ENCODE results near the gene XKR7.

XKR7 gene

DNA sequence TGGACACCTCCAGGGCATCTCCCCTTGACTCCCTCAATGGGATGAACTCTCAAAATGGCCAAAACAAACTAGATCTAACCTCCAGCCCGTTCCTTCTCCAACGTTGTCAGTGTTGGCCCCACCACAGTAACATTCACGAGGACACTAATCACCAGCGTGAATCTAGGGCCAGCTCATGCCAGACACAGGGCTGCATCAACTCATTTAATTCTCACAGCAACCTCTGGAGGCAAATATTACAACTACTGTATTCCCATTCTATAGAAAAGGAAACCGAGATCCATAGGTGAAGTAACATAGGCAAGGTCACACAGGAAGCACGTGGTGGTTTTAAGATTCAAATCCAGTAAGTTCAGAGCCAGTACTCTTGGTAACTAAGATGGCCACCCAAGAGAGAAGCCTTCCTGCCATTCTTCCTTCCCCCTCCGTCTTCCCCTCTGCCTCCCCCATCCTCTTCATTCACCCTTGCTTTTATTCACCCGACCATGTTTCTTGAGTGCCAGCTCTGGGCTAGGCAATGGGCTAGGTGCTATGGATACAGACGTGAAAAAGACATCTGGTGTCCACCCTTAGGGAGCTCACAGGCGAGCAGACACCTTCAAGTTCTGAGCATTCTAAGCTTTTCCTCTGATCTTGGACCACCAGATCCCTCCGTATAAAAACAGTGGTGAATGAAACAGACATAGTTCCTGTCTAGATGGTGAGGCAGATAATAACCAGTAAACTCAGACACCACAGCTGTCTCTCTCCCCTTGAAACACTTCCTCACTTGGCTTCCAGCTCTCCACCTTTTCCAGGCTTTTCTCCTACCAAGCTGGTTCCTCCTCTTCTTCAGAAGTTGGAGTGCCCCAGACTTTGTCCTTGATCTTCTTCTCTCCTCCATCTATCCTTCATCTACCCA is 51.9 kb downstream of the XKR7 start:
- Histone ChIP-seq H3K9me3 (ENCODE audit: severe bottlenecking) (no peaks in the 10 kb centered on the region), H3K4me3 (ENCODE audit: low read depth, low read length) (peak overlapping the region; percentile 60), H3K36me3 (peaks cover 18% of the 10 kb centered on the region), H3K27ac (peak overlapping the region; percentile 93), H3K27me3 (ENCODE audit: insufficient read depth, low read depth, severe bottlenecking) (no peaks in the 10 kb centered on the region)
- DNase-seq, result no peak
- TF ChIP-seq, protein P1, sequence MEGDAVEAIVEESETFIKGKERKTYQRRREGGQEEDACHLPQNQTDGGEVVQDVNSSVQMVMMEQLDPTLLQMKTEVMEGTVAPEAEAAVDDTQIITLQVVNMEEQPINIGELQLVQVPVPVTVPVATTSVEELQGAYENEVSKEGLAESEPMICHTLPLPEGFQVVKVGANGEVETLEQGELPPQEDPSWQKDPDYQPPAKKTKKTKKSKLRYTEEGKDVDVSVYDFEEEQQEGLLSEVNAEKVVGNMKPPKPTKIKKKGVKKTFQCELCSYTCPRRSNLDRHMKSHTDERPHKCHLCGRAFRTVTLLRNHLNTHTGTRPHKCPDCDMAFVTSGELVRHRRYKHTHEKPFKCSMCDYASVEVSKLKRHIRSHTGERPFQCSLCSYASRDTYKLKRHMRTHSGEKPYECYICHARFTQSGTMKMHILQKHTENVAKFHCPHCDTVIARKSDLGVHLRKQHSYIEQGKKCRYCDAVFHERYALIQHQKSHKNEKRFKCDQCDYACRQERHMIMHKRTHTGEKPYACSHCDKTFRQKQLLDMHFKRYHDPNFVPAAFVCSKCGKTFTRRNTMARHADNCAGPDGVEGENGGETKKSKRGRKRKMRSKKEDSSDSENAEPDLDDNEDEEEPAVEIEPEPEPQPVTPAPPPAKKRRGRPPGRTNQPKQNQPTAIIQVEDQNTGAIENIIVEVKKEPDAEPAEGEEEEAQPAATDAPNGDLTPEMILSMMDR (IDR thresholded peaks at IDR 0.05; ENCODE audit: low read depth, low read length), result no peak

- H3K9me3 ChIP-seq (ENCODE audit: severe bottlenecking), result no peaks in the 10 kb centered on the region
- peak overlapping the region; percentile 28; the same call in 1 of the 2 replicates for H3K27ac ChIP-seq
- DNase-seq, result no peak
- TF ChIP-seq, protein P1 (IDR thresholded peaks at IDR 0.05; ENCODE audit: low read depth, low read length), result no peak
- peaks cover 18% of the 10 kb centered on the region for H3K36me3 ChIP-seq
- no peaks in the 10 kb centered on the region for H3K27me3 ChIP-seq (ENCODE audit: insufficient read depth, low read depth, severe bottlenecking)
- H3K4me3 ChIP-seq (ENCODE audit: low read depth, low read length), result no peak overlapping the region
Measured at GRCh38 chr20:32021091-32021490, 53.1 kb downstream of the XKR7 start.

- TF ChIP-seq, protein P1 (IDR thresholded peaks at IDR 0.05; ENCODE audit: low read depth, low read length), result no peak
- Histone ChIP-seq H3K9me3 (ENCODE audit: severe bottlenecking) (no peaks in the 10 kb centered on the region), H3K27me3 (ENCODE audit: insufficient read depth, low read depth, severe bottlenecking) (no peaks in the 10 kb centered on the region), H3K4me3 (ENCODE audit: low read depth, low read length) (no peak overlapping the region), H3K36me3 (peaks cover 23% of the 10 kb centered on the region), H3K27ac (no peak overlapping the region)
- no peak for DNase-seq
Measured at GRCh38 chr20:32024683-32025295, 56.8 kb downstream of the XKR7 start.

GRCh38 chr20:32027643-32028042 is 59.7 kb downstream of the XKR7 start:
- Histone ChIP-seq H3K27me3 (ENCODE audit: insufficient read depth, low read depth, severe bottlenecking) (no peaks in the 10 kb centered on the region), H3K27ac (no peak overlapping the region), H3K9me3 (ENCODE audit: severe bottlenecking) (no peaks in the 10 kb centered on the region), H3K36me3 (peaks cover 19% of the 10 kb centered on the region), H3K4me3 (ENCODE audit: low read depth, low read length) (no peak overlapping the region)
- DNase-seq, result no peak
- TF ChIP-seq, protein P1 (IDR thresholded peaks at IDR 0.05; ENCODE audit: low read depth, low read length), result no peak

DNA sequence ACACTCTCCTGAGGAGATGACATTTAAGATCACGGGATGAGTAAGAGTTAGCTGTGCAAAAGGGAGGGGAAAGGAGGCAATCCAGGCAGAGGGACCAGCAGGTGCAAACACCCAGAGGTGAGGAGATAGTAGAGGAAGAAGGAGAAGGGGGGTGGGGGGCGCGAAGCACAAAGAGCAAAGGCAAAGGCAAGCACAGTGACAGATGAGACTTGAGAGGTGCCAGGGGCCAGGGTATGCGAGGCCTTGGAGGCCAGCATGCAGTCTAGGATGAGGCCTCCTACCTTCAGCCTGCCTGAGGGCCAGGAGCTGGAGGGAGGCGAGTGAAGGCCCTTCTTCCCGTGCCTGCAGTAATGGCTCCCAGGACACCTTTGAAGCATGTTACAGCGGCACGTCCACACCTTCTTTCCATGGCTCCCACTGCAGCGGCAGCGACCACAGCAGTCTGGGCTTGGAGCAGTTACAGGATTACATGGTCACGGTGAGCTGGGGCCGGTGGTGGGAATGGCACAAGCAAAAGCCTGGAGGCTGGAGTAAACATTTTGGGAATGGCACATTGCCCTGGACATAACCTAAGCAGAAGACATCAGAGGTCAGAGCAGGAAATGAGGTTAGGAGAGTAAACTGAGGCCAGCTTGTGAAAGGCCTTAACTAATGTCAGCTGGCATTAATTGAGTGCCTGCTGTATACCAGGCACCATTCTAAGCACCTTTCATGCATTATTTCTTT is 60.9 kb downstream of the XKR7 start:
- Histone ChIP-seq H3K36me3 (peaks cover 9% of the 10 kb centered on the region), H3K27ac (peak overlapping the region; percentile 59), H3K27me3 (ENCODE audit: insufficient read depth, low read depth, severe bottlenecking) (no peaks in the 10 kb centered on the region), H3K9me3 (ENCODE audit: severe bottlenecking) (no peaks in the 10 kb centered on the region), H3K4me3 (ENCODE audit: low read depth, low read length) (peak overlapping the region; percentile 40)
- DNase-seq, result peak; percentile 72
- TF ChIP-seq, protein P1 (IDR thresholded peaks at IDR 0.05; ENCODE audit: low read depth, low read length), result no peak

Data from WERI-Rb-1 (cell line).